WI38 (cell line): ENCODE measurements around the gene SIGLEC10.
"Not testable (repeated sequence)": the region's sequence is repeated elsewhere in the genome, so short reads cannot be mapped to it uniquely, and the experiment has no call there.

ENCODE experiments used
- H3K4me3 ChIP-seq: 2 replicates; pipeline ENCODE4 v1.5.1; 2011; ENCODE audit warnings: low read depth, mild to moderate bottlenecking, control low read depth, low read length
- CTCF ChIP-seq: IDR thresholded peaks from 2 replicates; pipeline ENCODE4 v1.5.1; 2012; ENCODE audit warnings: low read depth, mild to moderate bottlenecking, control low read depth, low read length

Gene SIGLEC10

GRCh38 chr19:51417810-51418157, 342 bp upstream of the SIGLEC10 start:
- H3K4me3 ChIP-seq, result no peak overlapping the region
- TF ChIP-seq CTCF, result no peak

GRCh38 chr19:51416422-51416821, 1.0 kb downstream of the SIGLEC10 start:
- not testable (repeated sequence) for H3K4me3 ChIP-seq

- H3K4me3 ChIP-seq, result no peak overlapping the region
- TF ChIP-seq CTCF, result no peak
These were observed 2.3 kb downstream of the SIGLEC10 start for GRCh38 chr19:51415187-51415586.

- no peak overlapping the region for H3K4me3 ChIP-seq
- no peak for TF ChIP-seq CTCF
These were observed 6.3 kb downstream of the SIGLEC10 start for GRCh38 chr19:51410950-51411748.

- TF ChIP-seq CTCF, result peak; percentile 40
- no peak overlapping the region for H3K4me3 ChIP-seq
These were observed 9.8 kb downstream of the SIGLEC10 start for GRCh38 chr19:51407511-51408131.

GRCh38 chr19:51402117-51402516, 15.3 kb downstream of the SIGLEC10 start:
- no peak for TF ChIP-seq CTCF
- H3K4me3 ChIP-seq, result no peak overlapping the region

- not testable (repeated sequence) for H3K4me3 ChIP-seq
These were observed 17.5 kb downstream of the SIGLEC10 start for GRCh38 chr19:51399936-51400335.

- H3K4me3 ChIP-seq, result no peak overlapping the region
- TF ChIP-seq CTCF, result no peak
These were observed 18.2 kb downstream of the SIGLEC10 start for GRCh38 chr19:51399231-51399630.
